ENCODE data around the gene PRKCB. TPM values are rescaled to one million over a fixed set of nuclear protein-coding genes. Genes with fewer than 3 reads are reported as not detected.

PRKCB gene
- total and polyA plus RNA-seq, 9 donors = 1.2 to 4.5 (median 1.6) TPM

DNA sequence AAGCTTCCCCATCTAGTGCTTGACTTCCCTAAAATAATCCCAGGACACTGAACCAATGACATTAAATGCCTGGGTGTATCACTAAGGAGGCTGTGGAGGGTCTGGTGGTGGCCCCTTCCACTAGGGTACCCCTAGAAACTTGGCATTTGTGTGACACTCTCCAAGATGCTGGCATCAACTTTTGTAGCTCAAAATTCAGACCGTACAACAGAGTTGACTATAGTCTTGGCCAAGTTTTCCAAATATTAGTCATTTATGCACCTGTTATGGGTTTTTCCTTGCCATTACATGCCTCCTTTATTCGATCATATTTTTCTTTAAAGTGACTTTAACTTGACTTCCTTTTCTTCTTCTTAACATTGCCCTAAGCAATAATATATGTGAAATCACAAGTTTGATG, 295.5 kb downstream of the PRKCB start:
- no peak overlapping the region for H3K4me3 ChIP-seq (ENCODE audit: low read length)
- H3K27ac ChIP-seq (ENCODE audit: low read length) = no peak overlapping the region
- H3K4me1 ChIP-seq (ENCODE audit: control insufficient read depth, insufficient read depth, low read length) = no peaks in the 10 kb centered on the region
- no peaks in the 10 kb centered on the region for H3K36me3 ChIP-seq (ENCODE audit: control insufficient read depth, insufficient read depth, low read length)
- WGBS (ENCODE audit: insufficient coverage) = 67% methylated on average over 1 of the region's 2 CpGs
- no peaks in the 10 kb centered on the region for H3K9me3 ChIP-seq (replicated peaks; ENCODE audit: control insufficient read depth, low read depth, low read length)
- no peak for DNase-seq
- H3K27me3 ChIP-seq (ENCODE audit: control insufficient read depth, insufficient read depth, low read length) = no peaks in the 10 kb centered on the region

DNA sequence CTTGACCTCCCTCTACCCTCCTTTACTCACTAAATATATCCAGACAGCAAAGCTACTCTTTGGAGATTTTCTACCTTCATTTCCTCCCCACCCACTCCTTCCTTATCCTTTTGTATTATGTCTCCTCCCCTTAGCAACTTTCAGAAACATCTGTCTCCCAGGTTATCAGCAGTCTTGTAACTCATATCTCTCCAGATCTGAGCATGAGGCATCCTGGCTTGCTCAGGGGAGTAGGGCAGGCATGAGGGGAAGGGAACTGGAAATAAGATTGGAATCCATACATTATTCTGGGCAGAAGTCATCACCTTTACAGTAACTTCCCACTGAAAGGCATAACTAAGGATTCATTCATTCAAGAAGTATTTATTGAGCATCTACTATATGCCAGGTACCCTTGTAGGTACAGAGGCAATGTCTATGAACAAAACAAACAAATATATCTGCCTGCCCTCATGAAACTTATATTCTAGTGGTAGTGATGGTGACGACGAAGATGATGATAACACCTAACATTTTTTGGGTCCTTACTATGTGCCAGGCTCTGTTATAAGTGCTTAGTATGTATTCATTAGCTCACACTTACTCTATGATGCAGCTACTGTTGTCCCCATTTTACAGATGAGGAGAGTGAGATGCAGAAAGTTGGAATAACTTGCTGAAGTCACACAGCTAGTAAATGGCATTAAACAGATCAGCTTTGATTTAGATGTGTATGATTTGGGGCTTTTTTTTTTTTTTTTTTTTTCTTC, 296.4 kb downstream of the PRKCB start:
- H3K4me3 ChIP-seq (ENCODE audit: low read length) = no peak overlapping the region
- no peaks in the 10 kb centered on the region for H3K4me1 ChIP-seq (ENCODE audit: control insufficient read depth, insufficient read depth, low read length)
- no peaks in the 10 kb centered on the region for H3K9me3 ChIP-seq (replicated peaks; ENCODE audit: control insufficient read depth, low read depth, low read length)
- no peak overlapping the region for H3K27ac ChIP-seq (ENCODE audit: low read length)
- no peaks in the 10 kb centered on the region for H3K27me3 ChIP-seq (ENCODE audit: control insufficient read depth, insufficient read depth, low read length)
- no CpG with 5 or more reads among the region's 2 CpGs for WGBS (ENCODE audit: insufficient coverage)
- DNase-seq = no peak
- H3K36me3 ChIP-seq (ENCODE audit: control insufficient read depth, insufficient read depth, low read length) = no peaks in the 10 kb centered on the region

- DNase-seq = no peak
- no peaks in the 10 kb centered on the region for H3K27me3 ChIP-seq (ENCODE audit: control insufficient read depth, insufficient read depth, low read length)
- H3K27ac ChIP-seq (ENCODE audit: low read length) = no peak overlapping the region
- H3K4me1 ChIP-seq (ENCODE audit: control insufficient read depth, insufficient read depth, low read length) = no peaks in the 10 kb centered on the region
- no peaks in the 10 kb centered on the region for H3K36me3 ChIP-seq (ENCODE audit: control insufficient read depth, insufficient read depth, low read length)
- H3K9me3 ChIP-seq (replicated peaks; ENCODE audit: control insufficient read depth, low read depth, low read length) = no peaks in the 10 kb centered on the region
- WGBS (ENCODE audit: insufficient coverage) = 38% methylated on average over 1 of the region's 3 CpGs
- no peak overlapping the region for H3K4me3 ChIP-seq (ENCODE audit: low read length)
Observed at GRCh38 chr16:24132797-24133155, 297.0 kb downstream of the PRKCB start.

DNA sequence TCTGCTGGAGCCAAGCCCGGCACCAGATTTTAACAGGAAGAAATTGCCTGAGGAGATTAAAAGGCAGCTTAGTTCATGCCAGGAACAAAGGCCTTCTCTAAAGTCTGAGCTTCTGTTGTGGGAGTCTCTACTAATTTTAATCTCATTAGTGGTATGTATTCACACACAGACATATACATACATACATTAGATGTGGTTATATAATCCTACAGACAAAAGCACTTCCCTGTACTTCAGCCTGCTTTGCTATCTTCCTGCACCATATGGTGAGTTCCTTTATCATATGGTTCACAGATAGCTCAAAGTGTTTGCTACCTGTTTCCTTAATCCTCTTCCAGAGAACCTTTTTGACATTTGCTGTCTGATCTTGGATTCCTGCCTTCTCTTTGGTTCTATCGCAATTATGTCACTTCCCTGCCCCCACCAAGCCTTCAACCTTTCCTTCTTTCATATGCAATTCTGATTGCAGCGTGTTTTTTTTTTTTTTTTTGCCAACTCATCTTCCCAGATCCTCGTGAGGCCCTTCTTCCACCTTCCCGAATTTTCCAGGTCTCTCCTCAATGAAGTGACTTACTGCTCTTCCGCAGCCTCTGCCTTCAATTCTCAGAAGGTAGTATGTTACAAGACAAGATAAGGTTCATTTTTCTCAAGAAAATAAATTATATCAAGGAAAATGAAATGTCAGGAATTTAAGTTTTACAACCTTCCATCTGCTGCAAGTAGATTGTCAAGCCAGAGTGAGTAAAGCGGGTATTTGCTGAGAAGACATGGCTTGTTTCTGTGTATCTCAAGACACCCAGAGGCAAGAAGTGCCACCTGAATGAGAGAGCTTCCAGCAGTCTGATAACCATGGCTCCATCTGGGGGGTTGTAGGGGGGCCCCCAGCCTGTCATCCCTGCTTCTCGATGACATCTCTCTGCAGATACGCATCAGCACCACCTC, 300.1 kb downstream of the PRKCB start:
- Histone ChIP-seq H3K4me3 (ENCODE audit: low read length) (no peak overlapping the region), H3K4me1 (ENCODE audit: control insufficient read depth, insufficient read depth, low read length) (no peaks in the 10 kb centered on the region), H3K27ac (ENCODE audit: low read length) (no peak overlapping the region), H3K27me3 (ENCODE audit: control insufficient read depth, insufficient read depth, low read length) (no peaks in the 10 kb centered on the region), H3K9me3 (replicated peaks; ENCODE audit: control insufficient read depth, low read depth, low read length) (no peaks in the 10 kb centered on the region), H3K36me3 (ENCODE audit: control insufficient read depth, insufficient read depth, low read length) (no peaks in the 10 kb centered on the region)
- 40% methylated on average over 3 of the region's 9 CpGs for WGBS (ENCODE audit: insufficient coverage)
- DNase-seq = no peak

DNA sequence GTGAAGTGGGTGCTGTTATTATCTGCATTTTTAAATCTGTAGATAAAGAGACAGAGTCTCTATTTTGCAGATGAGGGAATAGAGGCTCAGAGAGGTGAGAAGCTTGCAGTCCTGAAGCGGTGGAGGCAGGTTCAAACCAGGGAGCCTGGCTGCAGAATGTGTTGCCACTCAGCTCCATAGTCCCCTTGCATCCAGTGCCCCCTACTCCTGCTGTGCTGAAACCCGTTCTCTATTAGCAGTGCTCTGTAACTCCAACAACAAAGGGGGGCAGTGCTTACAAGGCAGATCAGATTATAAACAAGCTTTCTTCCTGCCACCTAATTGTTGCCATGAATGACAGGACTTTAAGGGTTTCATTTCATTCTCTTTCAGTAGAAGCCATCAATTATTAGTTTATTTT, 302.2 kb downstream of the PRKCB start:
- Histone ChIP-seq H3K36me3 (ENCODE audit: control insufficient read depth, insufficient read depth, low read length) (no peaks in the 10 kb centered on the region), H3K9me3 (replicated peaks; ENCODE audit: control insufficient read depth, low read depth, low read length) (no peaks in the 10 kb centered on the region), H3K4me3 (ENCODE audit: low read length) (no peak overlapping the region), H3K27me3 (ENCODE audit: control insufficient read depth, insufficient read depth, low read length) (no peaks in the 10 kb centered on the region), H3K27ac (ENCODE audit: low read length) (no peak overlapping the region), H3K4me1 (ENCODE audit: control insufficient read depth, insufficient read depth, low read length) (no peaks in the 10 kb centered on the region)
- 7% methylated on average over 2 of the region's 2 CpGs for WGBS (ENCODE audit: insufficient coverage)
- DNase-seq = no peak

DNA sequence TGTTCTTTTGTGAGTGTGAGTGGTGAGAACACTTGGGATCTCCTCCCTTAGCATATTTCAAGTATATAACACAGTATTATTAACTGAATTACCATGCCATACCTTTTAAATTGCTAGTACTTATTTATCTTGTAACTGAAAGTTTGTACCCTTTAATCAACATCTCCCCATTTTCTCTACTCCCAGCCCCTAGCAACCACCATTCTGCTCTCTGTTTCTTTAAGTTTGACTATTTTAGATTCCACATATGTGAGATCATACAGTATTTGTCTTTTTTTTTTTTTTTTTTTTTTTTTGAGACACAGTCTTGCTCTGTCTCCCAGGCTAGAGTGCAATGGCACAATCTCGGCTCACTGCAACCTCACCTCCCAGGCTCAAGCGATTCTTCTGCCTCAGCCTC, 302.8 kb downstream of the PRKCB start:
- no peaks in the 10 kb centered on the region for H3K4me1 ChIP-seq (ENCODE audit: control insufficient read depth, insufficient read depth, low read length)
- no peaks in the 10 kb centered on the region for H3K36me3 ChIP-seq (ENCODE audit: control insufficient read depth, insufficient read depth, low read length)
- H3K27me3 ChIP-seq (ENCODE audit: control insufficient read depth, insufficient read depth, low read length) = no peaks in the 10 kb centered on the region
- no peak for DNase-seq
- WGBS (ENCODE audit: insufficient coverage) = no CpG with 5 or more reads among the region's 2 CpGs
- no peaks in the 10 kb centered on the region for H3K9me3 ChIP-seq (replicated peaks; ENCODE audit: control insufficient read depth, low read depth, low read length)
- no peak overlapping the region for H3K4me3 ChIP-seq (ENCODE audit: low read length)
- no peak overlapping the region for H3K27ac ChIP-seq (ENCODE audit: low read length)

GRCh38 chr16:24139282-24139681, 303.5 kb downstream of the PRKCB start:
- Histone ChIP-seq H3K4me3 (ENCODE audit: low read length) (no peak overlapping the region), H3K9me3 (replicated peaks; ENCODE audit: control insufficient read depth, low read depth, low read length) (no peaks in the 10 kb centered on the region), H3K36me3 (ENCODE audit: control insufficient read depth, insufficient read depth, low read length) (no peaks in the 10 kb centered on the region), H3K27ac (ENCODE audit: low read length) (no peak overlapping the region), H3K27me3 (ENCODE audit: control insufficient read depth, insufficient read depth, low read length) (no peaks in the 10 kb centered on the region), H3K4me1 (ENCODE audit: control insufficient read depth, insufficient read depth, low read length) (no peaks in the 10 kb centered on the region)
- 17% methylated on average over 1 of the region's 3 CpGs for WGBS (ENCODE audit: insufficient coverage)
- no peak for DNase-seq

DNA sequence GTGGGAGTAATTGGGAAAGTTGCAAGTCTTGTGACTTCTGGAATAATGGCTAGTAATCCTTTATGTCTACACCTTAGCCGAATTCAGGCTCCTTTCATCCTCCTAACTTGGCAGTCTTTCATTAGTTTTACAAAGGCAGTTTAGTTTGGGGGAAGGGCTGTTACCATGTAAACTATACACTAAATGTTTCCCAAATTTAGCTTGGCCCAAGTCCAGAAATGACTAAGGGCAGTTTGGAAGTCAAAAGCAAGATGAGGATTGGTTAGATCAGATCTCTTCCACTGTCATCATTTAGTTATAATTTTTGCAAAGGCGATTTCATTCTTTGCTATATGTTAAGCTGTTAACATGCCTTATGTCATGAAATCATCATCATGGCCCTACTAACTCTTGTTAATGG, 304.9 kb downstream of the PRKCB start:
- no peak for DNase-seq
- Histone ChIP-seq H3K4me1 (ENCODE audit: control insufficient read depth, insufficient read depth, low read length) (no peaks in the 10 kb centered on the region), H3K4me3 (ENCODE audit: low read length) (no peak overlapping the region), H3K36me3 (ENCODE audit: control insufficient read depth, insufficient read depth, low read length) (no peaks in the 10 kb centered on the region), H3K27ac (ENCODE audit: low read length) (no peak overlapping the region), H3K27me3 (ENCODE audit: control insufficient read depth, insufficient read depth, low read length) (no peaks in the 10 kb centered on the region), H3K9me3 (replicated peaks; ENCODE audit: control insufficient read depth, low read depth, low read length) (no peaks in the 10 kb centered on the region)
- WGBS (ENCODE audit: insufficient coverage) = no CpG with 5 or more reads among the region's 2 CpGs

DNA sequence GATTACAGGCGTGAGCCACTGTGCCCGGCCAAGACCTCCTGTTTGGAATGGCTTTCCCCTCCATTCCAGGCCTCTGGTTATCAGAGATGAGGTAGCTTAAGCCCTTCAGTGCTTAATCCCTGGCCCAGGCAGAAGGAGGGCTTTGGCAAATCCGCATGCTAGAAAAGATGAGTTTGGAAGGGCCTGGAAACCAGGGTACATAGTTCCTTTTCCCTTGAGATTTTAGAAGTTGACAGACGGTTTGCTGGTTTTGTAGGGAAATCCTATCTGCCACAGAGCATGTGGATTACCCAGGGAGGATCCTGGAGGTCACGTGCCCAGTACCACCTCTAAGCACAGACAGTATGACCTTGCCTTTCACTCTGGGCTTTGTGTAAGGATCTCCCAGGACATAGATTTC, 305.7 kb downstream of the PRKCB start:
- Histone ChIP-seq H3K4me1 (ENCODE audit: control insufficient read depth, insufficient read depth, low read length) (no peaks in the 10 kb centered on the region), H3K36me3 (ENCODE audit: control insufficient read depth, insufficient read depth, low read length) (no peaks in the 10 kb centered on the region), H3K27ac (ENCODE audit: low read length) (no peak overlapping the region), H3K4me3 (ENCODE audit: low read length) (no peak overlapping the region), H3K27me3 (ENCODE audit: control insufficient read depth, insufficient read depth, low read length) (no peaks in the 10 kb centered on the region), H3K9me3 (replicated peaks; ENCODE audit: control insufficient read depth, low read depth, low read length) (no peaks in the 10 kb centered on the region)
- DNase-seq = no peak
- WGBS (ENCODE audit: insufficient coverage) = 63% methylated on average over 4 of the region's 5 CpGs

- Histone ChIP-seq H3K4me3 (ENCODE audit: low read length) (no peak overlapping the region), H3K36me3 (ENCODE audit: control insufficient read depth, insufficient read depth, low read length) (no peaks in the 10 kb centered on the region), H3K9me3 (replicated peaks; ENCODE audit: control insufficient read depth, low read depth, low read length) (no peaks in the 10 kb centered on the region), H3K27ac (ENCODE audit: low read length) (no peak overlapping the region), H3K4me1 (ENCODE audit: control insufficient read depth, insufficient read depth, low read length) (no peaks in the 10 kb centered on the region), H3K27me3 (ENCODE audit: control insufficient read depth, insufficient read depth, low read length) (no peaks in the 10 kb centered on the region)
- DNase-seq = no peak
- 67% methylated on average over 1 of the region's 2 CpGs for WGBS (ENCODE audit: insufficient coverage)
Observed at GRCh38 chr16:24141917-24142316, 306.1 kb downstream of the PRKCB start.

Measured in muscle of leg (tissue), 11 donors.